ENCODE results near the gene BARHL1. TPM values are rescaled to one million over a fixed set of nuclear protein-coding genes. Genes with fewer than 3 reads are reported as not detected.

Gene BARHL1
- total RNA-seq, 1 donor from 2014 or later: 1.0 TPM

GRCh38 chr9:132589148-132590036 lies 7.0 kb downstream of the BARHL1 start:
- TF ChIP-seq EZH2phosphoT487 (IDR thresholded peaks at IDR 0.05) (peak; percentile 98), EZH2 (IDR thresholded peaks at IDR 0.05) (peak; percentile 96), CTCF (IDR thresholded peaks at IDR 0.05) (no peak)
- Mint-ChIP-seq H3K4me3 (peak overlapping the region; percentile 80), H3K27ac (no peak overlapping the region), H3K9me3 (no peaks in the 10 kb centered on the region), H3K27me3 (ENCODE audit: insufficient read depth, low read depth) (peaks cover 57% of the 10 kb centered on the region), H3K4me1 (peaks cover 56% of the 10 kb centered on the region), H3K36me3 (peaks cover 3% of the 10 kb centered on the region)
- H3K4me2 ChIP-seq: peak overlapping the region; percentile 76
- H3K27me3 ChIP-seq: peaks cover 92% of the 10 kb centered on the region
- no peaks in the 10 kb centered on the region for H3K79me2 ChIP-seq (ENCODE audit: low read depth)
- peaks cover 98% of the 10 kb centered on the region for H4K20me1 ChIP-seq (ENCODE audit: low read depth)
- no peaks in the 10 kb centered on the region for H3K9me3 ChIP-seq (ENCODE audit: low read depth)
- H3K36me3 ChIP-seq: no peaks in the 10 kb centered on the region
- peaks cover 50% of the 10 kb centered on the region for H3F3A ChIP-seq (ENCODE audit: low read depth)
- H3K27ac ChIP-seq: no peak overlapping the region
- DNase-seq (ENCODE audit: low spot score): peak; percentile 60
- no peak overlapping the region for H3K9ac ChIP-seq
- H3K4me3 ChIP-seq: peak overlapping the region; percentile 46
- no peak overlapping the region for H2AFZ ChIP-seq (replicated peaks)
- H3K4me1 ChIP-seq: peaks cover 59% of the 10 kb centered on the region

- Histone ChIP-seq H3F3A (ENCODE audit: low read depth) (peaks cover 50% of the 10 kb centered on the region), H3K36me3 (no peaks in the 10 kb centered on the region), H3K9ac (no peak overlapping the region), H4K20me1 (ENCODE audit: low read depth) (peaks cover 98% of the 10 kb centered on the region), H3K4me3 (peak overlapping the region; percentile 46), H3K4me2 (peak overlapping the region; percentile 76), H3K9me3 (ENCODE audit: low read depth) (no peaks in the 10 kb centered on the region), H2AFZ (replicated peaks) (no peak overlapping the region), H3K4me1 (peaks cover 61% of the 10 kb centered on the region), H3K27me3 (peaks cover 86% of the 10 kb centered on the region), H3K27ac (no peak overlapping the region), H3K79me2 (ENCODE audit: low read depth) (no peaks in the 10 kb centered on the region)
- H3K27ac Mint-ChIP-seq: peak overlapping the region; percentile 53
- DNase-seq (ENCODE audit: low spot score): peak; percentile 34
- H3K36me3 Mint-ChIP-seq: peaks cover 5% of the 10 kb centered on the region
- peak; percentile 68 for TF ChIP-seq EZH2phosphoT487 (IDR thresholded peaks at IDR 0.05)
- no peak for TF ChIP-seq CTCF (IDR thresholded peaks at IDR 0.05)
- TF ChIP-seq EZH2 (IDR thresholded peaks at IDR 0.05): no peak
- H3K4me1 Mint-ChIP-seq: peaks cover 57% of the 10 kb centered on the region
- H3K9me3 Mint-ChIP-seq: no peaks in the 10 kb centered on the region
- H3K4me3 Mint-ChIP-seq: peak overlapping the region; percentile 78
- peaks cover 51% of the 10 kb centered on the region for H3K27me3 Mint-ChIP-seq (ENCODE audit: insufficient read depth, low read depth)
Observed at GRCh38 chr9:132590037-132590317, 7.6 kb downstream of the BARHL1 start.

- Histone ChIP-seq H2AFZ (replicated peaks) (no peak overlapping the region), H4K20me1 (ENCODE audit: low read depth) (peaks cover 98% of the 10 kb centered on the region), H3K79me2 (ENCODE audit: low read depth) (no peaks in the 10 kb centered on the region), H3K9ac (no peak overlapping the region), H3K4me3 (peak overlapping the region; percentile 46), H3K27me3 (peaks cover 80% of the 10 kb centered on the region), H3K9me3 (ENCODE audit: low read depth) (no peaks in the 10 kb centered on the region), H3K4me1 (peaks cover 63% of the 10 kb centered on the region), H3K4me2 (peak overlapping the region; percentile 76), H3F3A (ENCODE audit: low read depth) (peaks cover 54% of the 10 kb centered on the region), H3K36me3 (no peaks in the 10 kb centered on the region), H3K27ac (no peak overlapping the region)
- Mint-ChIP-seq H3K36me3 (peaks cover 5% of the 10 kb centered on the region), H3K27ac (peak overlapping the region; percentile 53), H3K4me3 (peak overlapping the region; percentile 81), H3K4me1 (peaks cover 63% of the 10 kb centered on the region), H3K27me3 (ENCODE audit: insufficient read depth, low read depth) (peaks cover 45% of the 10 kb centered on the region), H3K9me3 (no peaks in the 10 kb centered on the region)
- peak; percentile 74 for DNase-seq (ENCODE audit: low spot score)
- TF ChIP-seq CTCF (IDR thresholded peaks at IDR 0.05) (no peak), EZH2phosphoT487 (IDR thresholded peaks at IDR 0.05) (peak; percentile 76), EZH2 (IDR thresholded peaks at IDR 0.05) (peak; percentile 89)
Observed at GRCh38 chr9:132590318-132591182, 8.1 kb downstream of the BARHL1 start.

Data from neural progenitor cell (in vitro differentiated cells).